NT2/D1 (cell line): ENCODE data around the gene OR2A42.
"Not testable (repeated sequence)": the region's sequence is repeated elsewhere in the genome, so short reads cannot be mapped to it uniquely, and the experiment has no call there.

Experiments
- YY1 ChIP-seq: IDR thresholded peaks from 2 replicates; pipeline ENCODE4 v1.6.1; 2011; ENCODE audit not compliant: insufficient read length, insufficient read depth
- ZNF274 ChIP-seq: IDR thresholded peaks from 2 replicates; pipeline ENCODE4 v1.6.1; 2011; ENCODE audit warnings: mild to moderate bottlenecking, low read depth, low read length

DNA sequence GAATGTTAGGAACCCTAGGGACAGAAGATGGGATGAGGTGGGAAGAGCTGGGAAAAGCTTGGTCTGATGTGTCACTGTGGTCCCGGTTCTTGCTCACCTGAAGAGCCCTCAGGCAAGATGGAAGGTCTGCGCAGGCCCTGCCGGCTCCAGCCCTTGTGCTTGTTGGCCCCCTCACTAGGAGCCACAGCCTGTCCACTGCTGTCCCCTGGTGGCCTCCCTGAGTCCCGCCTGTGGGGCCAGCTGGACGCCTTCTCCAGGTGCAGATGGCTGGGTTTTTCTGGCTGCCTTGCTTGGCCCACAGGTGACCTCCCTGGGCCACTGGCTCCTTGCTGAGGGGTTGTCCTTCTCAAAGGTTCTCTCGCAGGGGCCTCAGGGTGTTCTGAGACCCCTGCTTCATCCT is 44.3 kb upstream of the OR2A42 start:
- TF ChIP-seq ZNF274, YY1: not testable (repeated sequence)
